CD8-positive, alpha-beta memory T cell (primary cell): ENCODE measurements around the gene COL5A2. TPM values are rescaled to one million over a fixed set of nuclear protein-coding genes. Genes with fewer than 3 reads are reported as not detected.

Source experiments
- CTCF ChIA-PET: fragments of 350-600 bp; sonication (Branson Sonifier 250); formaldehyde crosslinking; loops from one replicate; lab custom pipeline; 2021; ENCODE audit warnings: antibody characterized with exemption; lab: Charles Lee
- POLR2A ChIA-PET: fragments of 350-600 bp; sonication (Branson Sonifier 250); formaldehyde crosslinking; loops from one replicate; lab custom pipeline; 2021; ENCODE audit warnings: antibody characterized with exemption; lab: Charles Lee
- DNase-seq, 5 donors: peaks; one replicate each; pipeline versions ENCODE4 v3.0.0 to v3.0.0-alpha.2; 2020 to 2022; ENCODE audit warnings: mixed read lengths in 1 of 5
- H3K27ac ChIP-seq: one replicate; pipeline ENCODE4 v1.7.0; 2013; ENCODE audit warnings: low read depth, mild to moderate bottlenecking, low read length, moderate library complexity
- H3K27me3 ChIP-seq: 2 replicates; pipeline ENCODE4 v1.7.0; 2013; ENCODE audit warnings: low read length, mild to moderate bottlenecking; ENCODE audit not compliant: insufficient read depth, poor library complexity, severe bottlenecking
- H3K36me3 ChIP-seq: 2 replicates; pipeline ENCODE4 v1.7.0; 2013; ENCODE audit warnings: mild to moderate bottlenecking, low read length, moderate library complexity; ENCODE audit not compliant: insufficient read depth
- H3K4me1 ChIP-seq: 2 replicates; pipeline ENCODE4 v1.7.0; 2013; ENCODE audit warnings: mild to moderate bottlenecking, low read length, moderate library complexity; ENCODE audit not compliant: insufficient read depth
- H3K4me3 ChIP-seq: 2 replicates; pipeline ENCODE4 v1.7.0; 2013; ENCODE audit warnings: mild to moderate bottlenecking, low read length
- H3K9me3 ChIP-seq: 2 replicates; pipeline ENCODE4 v1.7.0; 2013; ENCODE audit warnings: mild to moderate bottlenecking, low read length
- H3K27ac Mint-ChIP-seq, 8 donors: one replicate each; pipeline ENCODE4 v1.8.0; 2020 to 2021; ENCODE audit warnings: mixed read lengths in 8 of 8, mild to moderate bottlenecking in 6 of 8, inconsistent platforms in 3 of 8, moderate library complexity in 3 of 8
- H3K27me3 Mint-ChIP-seq, 2 donors: one replicate each; pipeline ENCODE4 v1.8.0; 2020 to 2021; ENCODE audit warnings: mixed read lengths in 2 of 2, mild to moderate bottlenecking in 1 of 2, moderate library complexity in 1 of 2
- H3K36me3 Mint-ChIP-seq, 3 donors: one replicate each; pipeline ENCODE4 v1.8.0; 2020 to 2021; ENCODE audit warnings: mixed read lengths in 3 of 3, inconsistent platforms in 1 of 3, mild to moderate bottlenecking in 1 of 3
- H3K4me1 Mint-ChIP-seq, 3 donors: one replicate each; pipeline ENCODE4 v1.8.0; 2020 to 2021; ENCODE audit warnings: mixed read lengths in 3 of 3, inconsistent platforms in 1 of 3, mild to moderate bottlenecking in 1 of 3
- H3K4me3 Mint-ChIP-seq, 7 donors: one replicate each; pipeline ENCODE4 v1.8.0; 2020 to 2021; ENCODE audit warnings: mixed read lengths in 7 of 7, mild to moderate bottlenecking in 6 of 7, moderate library complexity in 4 of 7, inconsistent platforms in 2 of 7
- H3K9me3 Mint-ChIP-seq, 5 donors: one replicate each; pipeline ENCODE4 v1.8.0; 2020 to 2022; ENCODE audit warnings: mixed read lengths in 5 of 5, mild to moderate bottlenecking in 3 of 5, moderate library complexity in 2 of 5, inconsistent platforms in 1 of 5
- polyA plus RNA-seq: library from polyadenylated mRNA; unstranded; fragments of 300-500 nt; fragmentation: Illumina TruSeq; gene quantifications from one replicate; pipeline ENCODE4 v1.2.3, GENCODE V29; 2021
- total RNA-seq, 2 experiments: library from RNA; stranded (reverse); gene quantifications; one replicate each; pipeline ENCODE4 v1.2.3, GENCODE V29; 2021

The COL5A2 gene
- total and polyA plus RNA-seq, 3 experiments from 2014 or later: 0.66 to 1.2 TPM; not detected in 1

DNA sequence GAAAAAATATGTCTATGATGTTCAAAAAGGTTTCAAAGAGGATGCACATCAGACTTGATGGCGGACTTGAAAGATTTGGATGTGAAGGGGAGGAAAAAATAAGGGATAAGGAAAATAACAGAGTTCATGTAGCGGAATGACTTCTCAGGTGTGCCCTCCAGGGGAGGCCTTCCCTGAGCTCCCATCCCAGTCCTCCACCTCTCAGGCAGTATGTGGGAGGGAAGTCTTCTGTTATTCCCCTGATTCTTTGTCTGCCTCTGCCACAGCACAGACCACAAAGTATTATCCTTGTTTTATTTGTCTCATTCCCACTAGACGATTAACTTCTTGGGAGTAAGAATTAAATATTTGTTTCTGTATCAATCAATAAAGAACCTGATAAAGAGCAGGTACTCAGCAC, 17.7 kb downstream of the COL5A2 start:
- no peak overlapping the region for H3K4me3 Mint-ChIP-seq
- Histone ChIP-seq H3K27ac (no peak overlapping the region), H3K9me3 (no peaks in the 10 kb centered on the region), H3K4me1 (no peaks in the 10 kb centered on the region), H3K4me3 (no peak overlapping the region), H3K36me3 (no peaks in the 10 kb centered on the region), H3K27me3 (no peaks in the 10 kb centered on the region)
- POLR2A ChIA-PET: no interaction called here
- H3K9me3 Mint-ChIP-seq: no peaks in the 10 kb centered on the region
- CTCF ChIA-PET: no interaction called here
- peaks cover 3 to 4% of the 10 kb centered on the region in 2 donors for H3K27me3 Mint-ChIP-seq
- H3K4me1 Mint-ChIP-seq: no peaks in the 10 kb centered on the region
- H3K36me3 Mint-ChIP-seq: no peaks in the 10 kb centered on the region
- DNase-seq: no peak
- H3K27ac Mint-ChIP-seq: no peak overlapping the region

DNA sequence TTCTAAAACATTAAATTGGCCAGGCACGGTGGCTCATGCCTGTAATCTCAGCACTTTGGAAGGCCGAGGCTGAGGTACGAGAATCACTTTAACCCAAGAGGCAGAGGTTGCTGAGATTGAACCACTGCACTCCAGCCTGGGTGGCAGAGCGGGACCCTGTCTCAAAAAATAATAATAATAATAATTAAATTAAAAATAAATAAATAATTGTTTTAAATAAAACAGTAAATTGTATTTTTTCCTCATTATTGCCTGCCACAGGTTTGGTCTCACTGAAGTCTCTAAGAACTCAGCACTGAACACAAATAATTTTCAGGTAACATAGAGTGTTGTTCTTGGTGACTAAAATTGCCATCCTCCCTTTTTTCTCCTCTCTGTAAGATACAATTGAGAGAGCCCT, 19.8 kb downstream of the COL5A2 start:
- CTCF ChIA-PET: no interaction called here
- no peaks in the 10 kb centered on the region for H3K9me3 Mint-ChIP-seq

GRCh38 chr2:189159273-189159672, 20.3 kb downstream of the COL5A2 start:
- Histone ChIP-seq H3K36me3 (no peaks in the 10 kb centered on the region), H3K4me1 (no peaks in the 10 kb centered on the region), H3K4me3 (no peak overlapping the region), H3K27ac (no peak overlapping the region), H3K27me3 (no peaks in the 10 kb centered on the region), H3K9me3 (no peaks in the 10 kb centered on the region)
- no peaks in the 10 kb centered on the region for H3K36me3 Mint-ChIP-seq
- peaks cover 3 to 4% of the 10 kb centered on the region in 2 donors for H3K27me3 Mint-ChIP-seq
- CTCF ChIA-PET: no interaction called here
- DNase-seq: no peak
- no peak overlapping the region for H3K4me3 Mint-ChIP-seq
- POLR2A ChIA-PET: no interaction called here
- H3K4me1 Mint-ChIP-seq: no peaks in the 10 kb centered on the region
- no peaks in the 10 kb centered on the region for H3K9me3 Mint-ChIP-seq
- no peak overlapping the region for H3K27ac Mint-ChIP-seq

More for the DNA sequence above, 19.8 kb downstream of the COL5A2 start:
- no peaks in the 10 kb centered on the region for H3K27me3 ChIP-seq
- no peak overlapping the region for H3K27ac Mint-ChIP-seq
- POLR2A ChIA-PET: no interaction called here
- H3K27me3 Mint-ChIP-seq: peaks cover 3 to 4% of the 10 kb centered on the region in 2 donors
- H3K4me1 Mint-ChIP-seq: no peaks in the 10 kb centered on the region
- no peaks in the 10 kb centered on the region for H3K36me3 Mint-ChIP-seq
- H3K4me3 ChIP-seq: no peak overlapping the region
- H3K27ac ChIP-seq: no peak overlapping the region
- H3K36me3 ChIP-seq: no peaks in the 10 kb centered on the region
- H3K4me3 Mint-ChIP-seq: no peak overlapping the region
- DNase-seq: no peak
- no peaks in the 10 kb centered on the region for H3K9me3 ChIP-seq
- H3K4me1 ChIP-seq: no peaks in the 10 kb centered on the region

GRCh38 chr2:189157939-189158338, 21.6 kb downstream of the COL5A2 start:
- H3K27me3 Mint-ChIP-seq: peaks cover 3 to 4% of the 10 kb centered on the region in 2 donors
- no peaks in the 10 kb centered on the region for H3K36me3 ChIP-seq
- H3K36me3 Mint-ChIP-seq: no peaks in the 10 kb centered on the region
- no peak overlapping the region for H3K27ac Mint-ChIP-seq
- H3K9me3 ChIP-seq: no peaks in the 10 kb centered on the region
- ChIA-PET CTCF (no interaction called here), POLR2A (no interaction called here)
- H3K4me1 ChIP-seq: no peaks in the 10 kb centered on the region
- DNase-seq: no peak
- H3K27me3 ChIP-seq: no peaks in the 10 kb centered on the region
- H3K27ac ChIP-seq: no peak overlapping the region
- no peaks in the 10 kb centered on the region for H3K4me1 Mint-ChIP-seq
- H3K4me3 Mint-ChIP-seq: no peak overlapping the region
- H3K4me3 ChIP-seq: no peak overlapping the region
- no peaks in the 10 kb centered on the region for H3K9me3 Mint-ChIP-seq

- no peak overlapping the region for H3K27ac ChIP-seq
- no peak for DNase-seq
- Mint-ChIP-seq H3K4me3 (no peak overlapping the region), H3K27ac (no peak overlapping the region), H3K9me3 (no peaks in the 10 kb centered on the region), H3K36me3 (no peaks in the 10 kb centered on the region), H3K4me1 (no peaks in the 10 kb centered on the region), H3K27me3 (peaks cover 3 to 4% of the 10 kb centered on the region in 2 donors)
- POLR2A ChIA-PET: no interaction called here
- H3K36me3 ChIP-seq: no peaks in the 10 kb centered on the region
- no peaks in the 10 kb centered on the region for H3K27me3 ChIP-seq
- no peaks in the 10 kb centered on the region for H3K4me1 ChIP-seq
- H3K9me3 ChIP-seq: no peaks in the 10 kb centered on the region
- H3K4me3 ChIP-seq: no peak overlapping the region
- CTCF ChIA-PET: no interaction called here
These were observed 22.1 kb downstream of the COL5A2 start for GRCh38 chr2:189157456-189157855.

GRCh38 chr2:189155795-189156194, 23.8 kb downstream of the COL5A2 start:
- H3K27ac ChIP-seq: no peak overlapping the region
- H3K4me3 Mint-ChIP-seq: no peak overlapping the region
- H3K9me3 ChIP-seq: no peaks in the 10 kb centered on the region
- no peak for DNase-seq
- no peak overlapping the region for H3K27ac Mint-ChIP-seq
- no peaks in the 10 kb centered on the region for H3K4me1 Mint-ChIP-seq
- no peak overlapping the region for H3K4me3 ChIP-seq
- no peaks in the 10 kb centered on the region for H3K27me3 Mint-ChIP-seq
- no peaks in the 10 kb centered on the region for H3K9me3 Mint-ChIP-seq
- H3K36me3 ChIP-seq: no peaks in the 10 kb centered on the region
- H3K36me3 Mint-ChIP-seq: no peaks in the 10 kb centered on the region
- H3K27me3 ChIP-seq: no peaks in the 10 kb centered on the region
- ChIA-PET POLR2A (no interaction called here), CTCF (interaction anchor here (1.1 kb wide), 1 partner anchor 13 kb away, joined by 3 read pairs; no protein-coding TSS in a partner anchor)
- no peaks in the 10 kb centered on the region for H3K4me1 ChIP-seq

- Histone ChIP-seq H3K4me1 (no peaks in the 10 kb centered on the region), H3K4me3 (no peak overlapping the region), H3K9me3 (no peaks in the 10 kb centered on the region), H3K36me3 (no peaks in the 10 kb centered on the region), H3K27me3 (no peaks in the 10 kb centered on the region), H3K27ac (no peak overlapping the region)
- CTCF ChIA-PET: no interaction called here
- Mint-ChIP-seq H3K9me3 (no peaks in the 10 kb centered on the region), H3K27me3 (no peaks in the 10 kb centered on the region), H3K27ac (no peak overlapping the region), H3K36me3 (no peaks in the 10 kb centered on the region), H3K4me3 (no peak overlapping the region), H3K4me1 (no peaks in the 10 kb centered on the region)
- no peak for DNase-seq
- POLR2A ChIA-PET: no interaction called here
These were observed 25.9 kb downstream of the COL5A2 start for GRCh38 chr2:189153619-189154018.

DNA sequence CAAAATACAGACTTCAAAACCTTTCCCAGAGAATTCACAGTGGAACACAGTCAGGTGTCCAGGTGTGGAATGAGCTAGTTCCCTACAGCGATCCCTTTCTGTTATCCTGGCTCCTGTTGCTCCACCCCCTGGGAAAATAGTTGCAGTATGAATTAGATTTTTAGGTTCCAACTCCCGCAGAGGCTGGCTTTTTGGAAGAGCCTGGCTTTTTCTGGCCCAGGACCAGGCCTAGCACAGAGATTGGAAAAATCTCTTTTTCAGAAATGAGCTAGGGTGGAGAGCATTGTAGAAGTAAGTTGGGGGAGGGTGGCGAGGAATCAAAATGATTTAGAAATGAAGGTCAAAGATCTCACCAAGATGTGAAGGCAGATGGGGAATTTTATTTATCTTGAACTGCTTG, 27.1 kb downstream of the COL5A2 start:
- no peaks in the 10 kb centered on the region for H3K9me3 ChIP-seq
- Mint-ChIP-seq H3K4me3 (no peak overlapping the region), H3K9me3 (peaks cover 0 to 3% (median 0%) of the 10 kb centered on the region in 5 donors), H3K4me1 (no peaks in the 10 kb centered on the region), H3K27me3 (no peaks in the 10 kb centered on the region), H3K27ac (no peak overlapping the region), H3K36me3 (no peaks in the 10 kb centered on the region)
- ChIA-PET CTCF (interaction anchor here (1.4 kb wide), 1 partner anchor 59 kb away, joined by 4 read pairs; no protein-coding TSS in a partner anchor), POLR2A (no interaction called here)
- H3K4me1 ChIP-seq: no peaks in the 10 kb centered on the region
- DNase-seq: no peak
- H3K27me3 ChIP-seq: no peaks in the 10 kb centered on the region
- no peak overlapping the region for H3K4me3 ChIP-seq
- no peak overlapping the region for H3K27ac ChIP-seq
- no peaks in the 10 kb centered on the region for H3K36me3 ChIP-seq

DNA sequence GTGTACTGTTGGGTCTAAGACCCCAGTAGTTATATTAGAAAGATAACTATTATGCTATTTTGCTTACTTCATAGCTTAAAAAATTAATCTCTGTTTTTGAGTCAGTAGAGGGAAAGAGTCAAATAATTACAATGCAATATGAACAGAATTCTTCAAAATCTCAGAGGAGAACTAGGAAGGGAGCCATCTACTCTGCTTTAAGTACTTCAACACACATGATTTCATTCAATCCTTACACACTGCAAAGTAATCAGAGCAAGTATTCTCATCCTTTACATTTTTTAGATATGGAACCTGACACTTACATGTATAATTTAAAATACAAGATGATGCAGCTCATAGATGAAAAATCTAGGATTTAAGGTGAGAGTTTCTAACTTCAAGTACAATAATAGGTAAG, 27.7 kb downstream of the COL5A2 start:
- H3K4me1 ChIP-seq: no peaks in the 10 kb centered on the region
- H3K36me3 Mint-ChIP-seq: no peaks in the 10 kb centered on the region
- H3K36me3 ChIP-seq: no peaks in the 10 kb centered on the region
- DNase-seq: no peak
- POLR2A ChIA-PET: no interaction called here
- no peaks in the 10 kb centered on the region for H3K9me3 ChIP-seq
- no peaks in the 10 kb centered on the region for H3K27me3 Mint-ChIP-seq
- no peak overlapping the region for H3K27ac ChIP-seq
- no peak overlapping the region for H3K27ac Mint-ChIP-seq
- H3K4me3 ChIP-seq: no peak overlapping the region
- CTCF ChIA-PET: interaction anchor here (1.4 kb wide), 1 partner anchor 58 kb away, joined by 4 read pairs; no protein-coding TSS in a partner anchor
- H3K4me3 Mint-ChIP-seq: no peak overlapping the region
- peaks cover 0 to 3% (median 0%) of the 10 kb centered on the region in 5 donors for H3K9me3 Mint-ChIP-seq
- no peaks in the 10 kb centered on the region for H3K4me1 Mint-ChIP-seq
- H3K27me3 ChIP-seq: no peaks in the 10 kb centered on the region
